GM23248 (cell line): ENCODE data around the gene GRAP2. TPM values are rescaled to one million over a fixed set of nuclear protein-coding genes. Genes with fewer than 3 reads are reported as not detected.

Experiments used
- DNase-seq: peaks from one replicate; pipeline ENCODE4 v3.0.0-alpha.2; 2015
- H2AFZ ChIP-seq: fragments of 200-600 bp; sonication (generic); 2 replicates; pipeline ENCODE4 v1.6.1; 2016; ENCODE audit warnings: antibody characterized with exemption
- H3F3A ChIP-seq: fragments of 200-600 bp; sonication (generic); 2 replicates; pipeline ENCODE4 v1.6.1; 2016; ENCODE audit warnings: mild to moderate bottlenecking, antibody characterized with exemption, mixed run types; ENCODE audit not compliant: insufficient read depth
- H3K27ac ChIP-seq: fragments of 200-600 bp; sonication (generic); 2 replicates; pipeline ENCODE4 v1.5.1; 2016; ENCODE audit warnings: mild to moderate bottlenecking
- H3K27me3 ChIP-seq: fragments of 200-600 bp; sonication (generic); replicated peaks from 2 replicates; pipeline ENCODE4 v1.6.1; 2016; ENCODE audit warnings: mild to moderate bottlenecking; ENCODE audit not compliant: insufficient read depth
- H3K36me3 ChIP-seq: fragments of 200-600 bp; sonication (generic); 2 replicates; pipeline ENCODE4 v1.6.1; 2016; ENCODE audit warnings: low read depth, mild to moderate bottlenecking
- H3K4me1 ChIP-seq: fragments of 200-600 bp; sonication (generic); 2 replicates; pipeline ENCODE4 v1.6.1; 2016; ENCODE audit warnings: mild to moderate bottlenecking; ENCODE audit not compliant: insufficient read depth
- H3K4me2 ChIP-seq: fragments of 200-600 bp; sonication (generic); one replicate; pipeline ENCODE4 v1.6.1; 2016; ENCODE audit warnings: mild to moderate bottlenecking; ENCODE audit not compliant: unreplicated experiment
- H3K4me3 ChIP-seq: fragments of 200-600 bp; sonication (generic); 2 replicates; pipeline ENCODE4 v1.5.1; 2016; ENCODE audit warnings: mild to moderate bottlenecking
- H3K79me2 ChIP-seq: fragments of 200-600 bp; sonication (generic); 2 replicates; pipeline ENCODE4 v1.6.1; 2016; ENCODE audit warnings: mild to moderate bottlenecking; ENCODE audit not compliant: insufficient read depth
- H3K9ac ChIP-seq: fragments of 200-600 bp; sonication (generic); 2 replicates; pipeline ENCODE4 v1.6.1; 2016; ENCODE audit warnings: mild to moderate bottlenecking
- H3K9me2 ChIP-seq: fragments of 200-600 bp; sonication (generic); 2 replicates; pipeline ENCODE4 v1.6.1; 2016; ENCODE audit warnings: mixed run types, mild to moderate bottlenecking, moderate library complexity; ENCODE audit not compliant: insufficient read depth
- H3K9me3 ChIP-seq: fragments of 200-600 bp; sonication (generic); one replicate; pipeline ENCODE4 v1.6.1; 2017; ENCODE audit warnings: low read depth
- H4K20me1 ChIP-seq: fragments of 200-600 bp; sonication (generic); 2 replicates; pipeline ENCODE4 v1.6.0; 2016; ENCODE audit not compliant: insufficient read depth
- EZH2 ChIP-seq: fragments of 200-600 bp; sonication (generic); IDR thresholded peaks from 2 replicates; pipeline ENCODE4 v1.6.1; 2018; ENCODE audit warnings: antibody characterized with exemption, mild to moderate bottlenecking; ENCODE audit not compliant: insufficient read depth, poor library complexity, severe bottlenecking
- EZH2phosphoT487 ChIP-seq: fragments of 200-600 bp; sonication (generic); IDR thresholded peaks from 2 replicates; pipeline ENCODE4 v1.6.1; 2018; ENCODE audit warnings: antibody characterized with exemption, moderate library complexity, mild to moderate bottlenecking, low read depth; ENCODE audit not compliant: insufficient read depth
- WGBS, 2 experiments: methylation state at CpG; one replicate each; pipeline ENCODE4 v1.1.6; 2015 to 2017; ENCODE audit warnings: low lambda C conversion rate in 2 of 2, low coverage in 1 of 2; ENCODE audit errors: missing lambda C conversion rate in 2 of 2; 5-methylcytosine and 5-hydroxymethylcytosine counted together
- in situ Hi-C: fragments of 300-500 bp; cut with MboI; formaldehyde crosslinking; loops from 2 replicates; pipeline ENCODE4 v1.15.0; 2020
- polyA plus RNA-seq: library from polyadenylated mRNA; unstranded; fragments of >200 nt; fragmentation: Nextera tagmentation; extraction: Ambion mirVana; gene quantifications from 2 replicates; pipeline ENCODE4 v1.2.1, GENCODE V29; 2016
- total RNA-seq: library from RNA; depleted of rRNA; stranded (reverse); fragments of >200 nt; shearing (Covaris generic); gene quantifications from 2 replicates; pipeline ENCODE4 v1.2.3, GENCODE V29; 2014

The GRAP2 gene
- total and polyA plus RNA-seq, 2 experiments from 2014 or later = not detected

DNA sequence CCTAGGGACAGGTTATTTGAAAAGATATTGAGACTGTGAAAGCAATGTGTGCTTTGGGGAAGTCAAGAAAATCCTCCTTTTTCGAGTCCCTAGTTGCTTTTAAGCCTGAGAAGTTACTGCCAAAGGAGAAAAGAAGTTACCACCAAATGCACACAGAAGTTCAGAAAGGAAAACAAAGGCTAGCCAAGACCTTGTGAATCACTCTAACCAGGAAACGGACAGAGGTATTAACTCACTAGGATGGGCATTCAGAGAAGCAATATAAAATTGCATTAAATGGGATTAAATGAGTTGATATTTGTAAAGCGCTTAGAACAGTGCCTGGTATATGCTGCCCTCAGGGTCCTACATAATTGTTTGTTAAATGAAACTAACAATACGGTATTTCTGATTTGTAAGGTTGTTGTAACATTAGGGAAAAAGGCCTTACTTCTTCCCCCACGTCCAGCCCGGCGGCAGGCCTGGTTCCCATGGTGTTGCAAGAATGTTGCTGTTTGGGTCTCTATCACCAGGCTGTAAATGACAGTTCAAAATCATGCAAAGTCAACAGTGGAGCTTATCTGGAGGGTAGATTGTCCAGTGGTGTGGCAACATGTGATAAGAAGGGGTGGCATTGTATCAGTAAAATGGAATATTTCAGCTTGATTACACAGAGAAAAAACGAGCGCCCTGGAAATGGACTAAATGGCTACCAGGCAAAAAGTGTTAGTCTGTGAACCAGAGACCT is 66.4 kb downstream of the GRAP2 start:
- no peaks in the 10 kb centered on the region for H3K36me3 ChIP-seq
- TF ChIP-seq EZH2 (no peak), EZH2phosphoT487 (no peak)
- H3F3A ChIP-seq = peaks cover 6% of the 10 kb centered on the region; the same call in 1 of the 2 replicates
- no peaks in the 10 kb centered on the region for H3K9me3 ChIP-seq
- H3K9me2 ChIP-seq = no peaks in the 10 kb centered on the region
- no peak overlapping the region for H3K9ac ChIP-seq
- H3K4me1 ChIP-seq = 0 out of 2 replicates have a peak, but pooled peaks cover 7% of the 10 kb centered on the region
- peaks cover 13% of the 10 kb centered on the region for H3K27me3 ChIP-seq
- H3K4me3 ChIP-seq = no peak overlapping the region
- H3K4me2 ChIP-seq = peak overlapping the region; percentile 24
- peak; percentile 61 for DNase-seq
- H2AFZ ChIP-seq = no peak overlapping the region
- no peaks in the 10 kb centered on the region for H4K20me1 ChIP-seq
- H3K79me2 ChIP-seq = no peaks in the 10 kb centered on the region
- in situ Hi-C loops = no loop called here
- WGBS, 2 experiments = 49 to 52% methylated on average over 9 of the region's 9 CpGs
- H3K27ac ChIP-seq = no peak overlapping the region

GRCh38 chr22:39967996-39968972 is 67.4 kb downstream of the GRAP2 start:
- peaks cover 17% of the 10 kb centered on the region for H3K27me3 ChIP-seq
- WGBS, 2 experiments = 53 to 56% methylated on average over 20 of the region's 20 CpGs
- H3K9me3 ChIP-seq = no peaks in the 10 kb centered on the region
- H3K4me2 ChIP-seq = no peak overlapping the region
- no peak overlapping the region for H3K9ac ChIP-seq
- DNase-seq = peak; percentile 9
- in situ Hi-C loops = no loop called here
- H3K4me1 ChIP-seq = 0 out of 2 replicates have a peak, but pooled peaks cover 7% of the 10 kb centered on the region
- H3K36me3 ChIP-seq = no peaks in the 10 kb centered on the region
- no peaks in the 10 kb centered on the region for H3K79me2 ChIP-seq
- H3K9me2 ChIP-seq = no peaks in the 10 kb centered on the region
- H4K20me1 ChIP-seq = no peaks in the 10 kb centered on the region
- no peak overlapping the region for H3K27ac ChIP-seq
- H3F3A ChIP-seq = peaks cover 6% of the 10 kb centered on the region; the same call in 1 of the 2 replicates
- H2AFZ ChIP-seq = no peak overlapping the region
- H3K4me3 ChIP-seq = no peak overlapping the region
- TF ChIP-seq EZH2phosphoT487 (no peak), EZH2 (no peak)

- 80 to 90% methylated on average over 10 of the region's 10 CpGs for WGBS, 2 experiments
- Histone ChIP-seq H3K9me2 (no peaks in the 10 kb centered on the region), H3K4me1 (0 out of 2 replicates have a peak, but pooled peaks cover 7% of the 10 kb centered on the region), H3K27ac (no peak overlapping the region), H3K4me2 (no peak overlapping the region), H3K27me3 (peaks cover 27% of the 10 kb centered on the region), H2AFZ (no peak overlapping the region), H3K4me3 (no peak overlapping the region), H3K79me2 (no peaks in the 10 kb centered on the region), H3K9ac (no peak overlapping the region), H3K9me3 (no peaks in the 10 kb centered on the region), H4K20me1 (no peaks in the 10 kb centered on the region), H3K36me3 (no peaks in the 10 kb centered on the region), H3F3A (peaks cover 6% of the 10 kb centered on the region; the same call in 1 of the 2 replicates)
- in situ Hi-C loops = no loop called here
- DNase-seq = no peak
- TF ChIP-seq EZH2 (no peak), EZH2phosphoT487 (no peak)
Measured at GRCh38 chr22:39970742-39971141, 69.9 kb downstream of the GRAP2 start.

- H3K9me3 ChIP-seq = no peaks in the 10 kb centered on the region
- no peak overlapping the region for H3K4me3 ChIP-seq
- H3F3A ChIP-seq = no peaks in the 10 kb centered on the region
- H2AFZ ChIP-seq = no peak overlapping the region
- WGBS, 2 experiments = 36 to 38% methylated on average over 3 to 5 of the region's 5 CpGs
- DNase-seq = no peak
- H3K4me1 ChIP-seq = no peaks in the 10 kb centered on the region
- no peaks in the 10 kb centered on the region for H4K20me1 ChIP-seq
- in situ Hi-C loops = no loop called here
- no peak overlapping the region for H3K9ac ChIP-seq
- H3K9me2 ChIP-seq = no peaks in the 10 kb centered on the region
- H3K4me2 ChIP-seq = no peak overlapping the region
- no peaks in the 10 kb centered on the region for H3K79me2 ChIP-seq
- TF ChIP-seq EZH2 = no peak
- no peaks in the 10 kb centered on the region for H3K36me3 ChIP-seq
- no peak overlapping the region for H3K27ac ChIP-seq
- peaks cover 43% of the 10 kb centered on the region for H3K27me3 ChIP-seq
Measured at GRCh38 chr22:39972641-39973040, 71.8 kb downstream of the GRAP2 start.
